GM19438 (cell line): ENCODE results near the gene ENTPD8.
"Not testable (repeated sequence)": the region's sequence is repeated elsewhere in the genome, so short reads cannot be mapped to it uniquely, and the experiment has no call there.

Source experiments
- ATAC-seq: cut with Tn5 transposase; IDR thresholded peaks from one replicate; pipeline ENCODE4 v1.9.1; 2021; ENCODE audit warnings: low read depth; ENCODE audit not compliant: unreplicated experiment

ENTPD8 gene

DNA sequence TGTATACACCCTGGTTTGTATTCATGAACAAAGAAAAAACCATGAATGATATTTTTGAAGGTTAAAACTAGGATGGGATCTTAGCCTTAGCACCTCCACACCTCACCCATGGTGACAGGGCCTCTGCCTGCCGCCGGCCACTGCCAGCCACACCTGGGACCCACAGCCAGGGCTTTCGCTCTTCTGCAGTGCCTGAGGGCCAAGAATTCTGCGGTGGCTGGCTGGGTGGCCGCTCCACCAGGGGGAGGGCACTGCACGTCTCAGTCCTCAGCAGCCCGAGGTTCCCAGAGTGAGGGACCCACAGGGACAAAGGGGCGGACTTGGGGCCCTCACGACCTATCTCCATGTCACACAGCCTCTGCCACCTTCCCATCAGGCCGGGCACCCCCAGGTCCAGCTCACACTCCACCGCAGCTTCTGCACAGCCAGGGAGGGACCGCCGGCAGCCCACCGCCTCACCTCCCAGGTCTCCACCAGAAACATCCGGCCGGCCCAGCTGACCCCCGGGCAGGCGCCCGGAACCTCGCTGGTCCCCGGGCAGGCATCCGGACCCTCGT, 25.1 kb downstream of the ENTPD8 start:
- ATAC-seq, result no peak

DNA sequence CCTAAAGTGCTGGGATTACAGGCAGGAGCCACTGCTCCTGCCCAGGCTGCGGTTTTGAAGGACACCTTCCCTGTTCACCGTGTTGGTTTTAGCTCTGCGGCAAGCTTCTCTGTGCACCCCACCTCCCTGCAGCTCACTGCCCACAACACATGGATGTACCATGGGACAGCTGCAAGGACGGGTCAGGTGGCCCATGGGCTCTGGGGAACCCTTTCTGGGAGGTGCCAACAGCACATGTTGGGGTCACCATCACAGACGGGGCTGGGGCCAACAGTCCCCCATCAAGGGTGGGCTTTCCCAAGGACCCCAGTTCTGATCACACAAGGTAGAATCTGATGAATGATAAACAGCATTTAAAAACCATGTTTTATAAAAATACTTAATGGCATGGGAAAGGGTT, 25.7 kb downstream of the ENTPD8 start:
- no peak for ATAC-seq

DNA sequence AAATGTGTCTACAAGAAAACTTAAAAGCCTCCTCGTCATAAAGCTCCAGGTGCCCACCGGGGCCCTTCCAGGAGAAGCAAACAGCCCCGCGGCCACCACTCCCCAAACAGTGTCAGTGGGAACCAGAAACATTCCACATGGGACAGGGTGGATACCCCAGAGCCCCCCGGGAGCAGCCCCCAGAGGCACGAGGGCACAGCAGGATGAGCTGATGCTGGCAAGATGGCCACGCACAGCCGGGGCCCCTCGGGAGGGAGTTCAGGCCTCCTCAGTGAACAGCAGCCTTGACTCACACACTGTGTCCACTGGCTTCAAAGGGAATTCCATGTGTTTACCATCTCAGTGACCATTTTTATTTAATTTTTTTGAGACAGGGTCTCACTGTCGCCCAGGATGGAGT, 28.7 kb downstream of the ENTPD8 start:
- no peak for ATAC-seq

DNA sequence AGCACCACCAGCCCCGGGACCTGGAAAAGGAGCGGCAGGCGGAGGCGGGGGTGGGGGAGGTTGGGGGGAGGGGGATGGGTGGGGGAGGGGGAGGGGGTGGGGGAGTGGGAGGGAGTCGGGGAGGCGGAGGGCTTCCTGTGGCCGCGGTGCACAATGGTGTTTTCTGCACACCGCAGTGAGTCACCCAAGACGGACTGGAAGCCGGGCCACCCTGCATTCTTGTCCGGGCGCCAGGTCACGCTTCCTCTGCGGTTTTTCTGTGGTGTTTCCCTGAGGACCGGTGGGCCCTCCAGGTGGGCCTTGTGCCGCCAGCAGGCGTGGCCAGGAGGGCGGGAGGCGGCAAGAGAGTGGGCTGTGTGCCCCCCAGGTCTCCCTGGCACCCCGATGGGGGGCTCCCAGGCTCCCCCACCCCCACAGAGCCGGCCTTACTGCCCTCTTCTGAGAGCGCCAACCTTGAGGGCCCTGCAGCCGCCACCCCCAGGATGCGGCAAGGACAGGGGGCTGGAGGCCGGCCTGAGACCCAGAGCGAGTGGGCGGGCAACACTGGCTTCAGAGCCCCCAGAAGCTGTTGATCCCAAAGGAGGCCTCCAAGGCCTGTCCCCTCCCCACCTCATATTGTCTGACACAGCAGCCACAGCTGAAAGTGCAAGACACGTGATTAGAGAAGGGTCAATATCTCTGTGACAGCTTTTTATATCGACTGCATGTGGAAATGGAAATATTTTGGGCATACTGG, 29.3 kb downstream of the ENTPD8 start:
- no peak for ATAC-seq

DNA sequence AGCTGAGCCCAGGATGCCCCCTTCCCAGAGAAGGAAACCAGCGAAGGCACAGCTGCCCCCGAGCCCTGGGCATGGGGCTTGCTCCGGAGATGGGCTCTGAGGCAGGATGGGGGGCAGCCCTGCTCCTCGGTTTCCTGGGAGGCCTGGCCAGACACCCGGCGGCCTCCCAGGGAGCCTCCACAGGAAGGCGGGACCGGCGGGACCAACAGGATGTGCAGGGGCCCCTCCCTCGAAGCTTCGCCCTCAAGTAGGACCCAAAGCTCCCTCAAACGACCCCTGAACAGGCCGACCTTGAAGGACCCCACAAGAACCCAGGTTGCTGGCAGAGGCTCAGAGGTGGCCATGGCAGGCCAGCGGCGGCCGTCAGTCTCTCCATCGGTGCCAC, 29.9 kb downstream of the ENTPD8 start:
- no peak for ATAC-seq

DNA sequence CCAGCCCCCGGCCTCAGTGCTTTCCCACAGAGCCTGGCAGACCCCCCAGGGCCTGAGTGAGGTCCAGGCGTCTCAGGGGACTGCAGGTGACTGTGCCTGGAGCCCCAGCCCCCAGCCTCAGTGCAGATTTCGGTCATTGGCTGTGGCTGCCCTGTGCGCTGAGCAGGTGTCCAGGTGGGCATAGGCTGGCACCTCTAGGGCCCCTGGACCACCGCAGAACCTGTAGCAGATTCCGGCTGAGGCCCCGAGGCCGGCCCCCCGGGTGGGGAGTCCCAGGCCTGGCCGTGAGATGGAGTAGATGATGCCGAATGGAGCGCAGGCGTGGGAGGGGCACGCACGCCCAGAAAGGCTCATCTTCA, 30.3 kb downstream of the ENTPD8 start:
- ATAC-seq, result no peak

DNA sequence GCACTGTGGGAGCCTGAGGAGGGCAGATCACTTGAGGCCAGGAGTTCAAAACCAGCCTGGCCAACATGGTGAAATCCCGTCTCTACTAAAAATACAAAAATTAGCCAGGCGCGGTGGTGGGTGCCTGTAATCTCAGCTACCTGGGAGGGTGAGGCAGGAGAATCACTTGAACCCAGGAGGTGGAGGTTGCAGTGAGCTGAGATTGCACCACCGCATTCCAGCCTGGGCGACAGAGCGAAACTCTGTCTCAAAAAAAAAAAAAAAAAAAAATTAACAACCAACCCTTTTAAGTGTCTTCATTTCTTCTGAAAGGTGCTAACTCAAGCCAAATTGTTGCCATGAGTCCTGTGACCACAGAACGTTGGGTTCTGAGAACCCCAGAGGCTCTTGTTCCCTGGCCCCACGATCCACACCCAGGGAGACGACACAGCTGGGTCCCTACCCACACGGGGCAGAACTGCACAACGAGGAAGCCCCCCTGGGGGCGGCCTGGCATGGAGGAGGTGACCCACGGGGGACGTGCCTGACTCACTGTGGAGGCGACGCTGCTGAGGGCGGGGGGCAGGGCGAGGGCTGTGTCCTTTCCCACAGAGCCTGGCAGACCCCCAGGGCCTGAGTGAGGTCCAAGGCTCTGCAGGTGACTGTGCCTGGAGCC, 30.8 kb downstream of the ENTPD8 start:
- ATAC-seq, result not testable (repeated sequence)

DNA sequence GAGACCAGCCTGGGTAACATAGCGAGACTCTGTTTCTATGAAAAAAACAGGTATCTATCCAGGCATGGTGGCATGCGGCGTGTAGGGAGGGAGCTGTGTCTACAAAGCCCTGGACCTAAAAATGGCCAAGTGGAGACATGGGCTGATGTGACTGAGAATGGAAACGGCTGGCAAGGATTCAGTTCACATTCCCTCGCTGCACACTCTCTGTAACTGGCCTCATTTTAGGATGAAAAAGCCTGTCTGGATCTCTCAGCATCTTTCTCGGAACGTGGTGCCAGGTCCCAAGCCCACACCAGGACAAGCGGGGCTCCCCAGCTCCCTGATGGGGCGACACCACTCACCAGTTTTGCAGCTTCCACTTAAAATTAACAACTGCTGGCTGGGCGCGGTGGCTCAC, 31.6 kb downstream of the ENTPD8 start:
- ATAC-seq, result no peak

DNA sequence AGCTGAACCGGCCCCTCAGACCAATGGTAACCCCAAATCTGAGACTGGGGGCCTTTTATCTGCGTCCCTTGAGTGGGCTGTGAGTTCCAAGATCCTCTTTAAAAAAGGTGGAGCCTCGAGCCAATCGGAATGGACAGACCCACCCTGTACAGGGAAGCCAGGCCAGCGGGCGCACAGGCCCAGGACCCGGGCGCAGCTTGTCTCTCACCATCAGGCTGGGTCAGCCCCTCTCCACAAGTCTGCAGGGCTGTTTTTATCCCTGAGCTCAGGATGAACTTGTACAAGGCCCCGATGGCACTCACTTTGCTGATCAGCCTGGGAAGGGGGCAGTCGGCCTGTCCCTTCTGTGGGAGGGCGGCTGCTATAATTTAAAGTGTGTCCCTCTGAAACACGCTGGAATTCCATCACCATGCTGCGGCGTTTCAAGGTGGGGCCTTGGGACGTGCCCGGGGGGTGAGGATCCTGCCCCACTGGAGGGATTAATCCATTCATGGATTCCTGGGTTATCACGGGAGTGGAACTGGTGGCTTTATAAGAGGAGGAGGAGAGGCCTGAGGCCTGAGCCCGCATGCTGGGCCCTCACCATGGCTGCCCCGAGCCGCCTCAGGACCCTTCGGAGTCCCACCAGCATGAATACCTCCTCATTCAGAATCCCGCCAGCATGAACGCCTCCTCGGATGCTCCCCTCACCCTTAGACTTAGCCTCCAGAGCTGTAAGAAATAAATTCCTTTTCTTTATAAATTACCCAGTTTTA, 32.3 kb downstream of the ENTPD8 start:
- ATAC-seq, result no peak

DNA sequence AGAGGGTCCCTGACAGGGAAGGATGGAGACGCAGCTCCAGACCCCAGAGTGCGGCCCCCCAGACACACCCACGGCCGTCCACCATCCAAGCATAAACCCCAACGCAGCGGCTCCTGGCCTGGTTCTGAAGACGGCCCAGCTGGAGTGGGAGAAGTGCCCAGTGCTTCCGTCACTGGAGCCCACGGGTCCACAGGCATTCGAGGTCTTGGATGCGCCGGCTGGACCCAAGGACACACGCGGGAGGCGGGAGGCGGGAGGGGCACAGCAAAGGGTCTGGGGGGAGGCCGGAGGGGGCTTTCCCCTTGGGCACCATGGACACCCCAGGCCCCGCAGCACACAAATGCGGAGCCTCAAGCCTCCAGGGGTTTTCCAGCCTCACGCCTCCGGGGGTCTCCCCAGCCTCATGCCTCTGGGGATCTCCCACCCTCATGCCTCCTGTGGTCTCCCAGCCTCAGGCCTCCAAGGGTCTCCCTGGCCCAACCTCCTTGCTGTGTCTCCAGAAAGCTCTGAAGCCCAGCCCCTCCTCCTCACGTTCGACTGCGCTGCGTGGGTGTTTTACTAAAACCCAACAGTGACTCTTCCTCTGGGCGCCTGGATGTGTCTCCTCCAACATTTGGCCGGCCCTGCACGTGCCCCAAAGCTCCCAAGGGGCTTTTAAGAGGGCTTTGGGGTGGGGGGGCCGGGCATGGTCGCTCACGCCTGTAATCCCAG, 33.4 kb downstream of the ENTPD8 start:
- no peak for ATAC-seq

DNA sequence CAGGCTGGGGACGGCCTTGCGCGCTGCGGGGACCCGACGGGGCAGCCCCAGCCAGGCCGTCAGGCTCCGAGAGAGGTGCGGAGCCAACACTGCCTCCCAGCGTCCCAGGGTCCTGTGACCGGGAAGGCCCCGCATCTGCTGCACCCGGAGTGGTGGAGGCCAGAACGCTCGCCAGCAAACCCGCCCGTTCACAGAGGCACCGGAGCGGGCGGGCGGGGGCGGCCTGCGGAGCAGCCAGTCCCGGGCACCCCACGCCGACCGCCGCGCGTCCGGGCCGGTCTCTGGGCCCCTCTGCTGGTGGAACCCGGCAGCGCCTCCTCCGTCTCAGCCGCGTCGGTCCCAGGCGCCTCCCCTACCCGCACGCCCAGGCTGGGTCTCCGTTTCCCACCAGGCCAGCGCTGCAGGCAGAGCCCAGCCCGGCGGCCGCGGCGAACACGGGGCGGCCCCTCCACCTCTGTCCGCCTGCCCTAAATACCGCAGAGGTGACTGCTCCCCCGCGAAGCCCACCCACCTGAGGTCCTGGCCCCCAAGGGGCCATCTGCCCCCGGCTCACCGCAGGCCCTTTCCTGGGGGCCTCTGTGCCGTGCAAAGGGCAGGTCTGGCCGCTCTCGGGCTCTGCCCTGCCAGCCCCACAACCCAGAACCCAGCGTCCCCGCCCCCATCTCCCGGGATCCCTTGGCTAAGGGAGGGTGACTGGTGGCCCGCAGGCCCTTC, 34.1 kb downstream of the ENTPD8 start:
- no peak for ATAC-seq

DNA sequence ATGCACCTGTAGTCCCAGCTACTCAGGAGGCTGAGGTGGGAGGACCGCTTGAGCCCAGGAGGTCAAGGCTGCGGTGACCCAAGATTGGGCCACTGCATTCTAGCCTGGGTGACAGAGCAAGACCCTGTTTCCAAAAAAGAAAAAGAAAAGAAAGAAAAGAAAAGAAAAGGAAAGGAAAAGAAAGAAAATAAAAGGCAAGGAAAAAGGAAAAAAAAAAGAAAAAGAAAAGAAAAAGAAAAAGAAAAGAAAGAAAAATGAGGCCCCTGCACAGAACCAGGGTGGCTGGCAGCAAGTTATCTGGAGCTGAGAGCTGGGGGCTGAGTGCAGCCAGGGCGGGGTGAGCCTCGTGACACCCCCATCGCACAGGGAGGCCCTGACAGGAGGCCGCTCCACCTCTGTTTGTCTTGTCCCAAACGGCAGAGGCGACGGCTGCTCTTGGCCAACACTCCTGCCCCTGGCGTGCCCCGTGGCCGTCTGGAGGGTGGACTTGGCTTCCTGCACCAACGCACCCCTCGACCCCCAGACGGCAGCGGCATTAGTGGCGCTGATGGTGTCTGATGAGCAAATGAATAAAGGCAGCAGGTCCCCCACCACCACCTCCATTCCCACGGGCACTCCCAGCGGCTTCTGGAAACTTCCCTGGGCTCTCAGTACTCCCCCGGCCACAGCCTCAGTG, 34.9 kb downstream of the ENTPD8 start:
- ATAC-seq, result no peak

DNA sequence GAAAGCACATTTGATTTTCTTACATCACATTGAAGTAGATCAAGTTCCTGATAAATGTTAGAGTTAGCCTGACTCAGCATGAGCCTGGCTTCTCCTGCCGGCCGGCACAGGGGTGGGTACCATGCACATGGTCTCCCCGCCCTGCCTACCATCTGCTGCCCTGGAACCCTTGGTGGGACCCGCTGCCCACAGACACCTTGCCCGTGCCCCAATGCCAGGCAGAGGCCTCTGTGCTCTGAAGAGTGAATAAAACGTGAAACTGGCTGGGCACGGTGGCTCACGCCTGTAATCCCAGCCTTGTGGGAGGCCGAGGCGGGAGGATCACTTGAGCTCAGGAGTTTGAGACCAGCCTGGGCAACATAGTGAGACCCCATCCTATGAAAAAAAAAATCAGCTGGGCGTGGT, 35.5 kb downstream of the ENTPD8 start:
- no peak for ATAC-seq

DNA sequence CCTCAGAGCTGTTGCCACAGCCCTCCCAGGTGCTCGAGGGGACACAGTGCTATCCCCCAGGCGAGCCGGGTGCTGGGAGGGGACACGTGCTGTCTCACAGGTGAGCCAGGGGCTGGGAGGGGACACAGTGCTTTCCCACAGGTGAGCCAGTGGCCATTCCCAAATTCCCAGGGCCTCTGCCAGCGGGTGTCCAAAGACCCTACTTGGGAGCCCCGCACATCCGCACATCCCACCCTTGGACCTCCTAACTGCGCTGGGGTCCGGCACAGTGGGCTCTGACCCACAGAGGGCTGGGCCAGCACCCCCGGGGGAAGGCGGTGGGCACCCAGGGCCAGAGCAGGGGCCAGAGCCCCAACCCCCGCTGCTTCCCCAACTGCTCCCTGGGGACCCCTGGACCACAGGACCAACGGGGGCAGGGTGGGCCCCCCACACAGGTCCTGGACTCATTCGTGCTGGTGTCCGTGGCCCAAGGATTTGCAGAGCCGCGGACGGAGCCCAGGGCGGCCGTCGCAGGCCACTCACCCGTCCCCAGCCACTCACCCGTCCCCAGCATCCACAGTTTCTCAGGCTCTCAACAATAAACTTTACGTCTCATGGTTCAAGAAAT, 36.1 kb downstream of the ENTPD8 start:
- ATAC-seq, result no peak

DNA sequence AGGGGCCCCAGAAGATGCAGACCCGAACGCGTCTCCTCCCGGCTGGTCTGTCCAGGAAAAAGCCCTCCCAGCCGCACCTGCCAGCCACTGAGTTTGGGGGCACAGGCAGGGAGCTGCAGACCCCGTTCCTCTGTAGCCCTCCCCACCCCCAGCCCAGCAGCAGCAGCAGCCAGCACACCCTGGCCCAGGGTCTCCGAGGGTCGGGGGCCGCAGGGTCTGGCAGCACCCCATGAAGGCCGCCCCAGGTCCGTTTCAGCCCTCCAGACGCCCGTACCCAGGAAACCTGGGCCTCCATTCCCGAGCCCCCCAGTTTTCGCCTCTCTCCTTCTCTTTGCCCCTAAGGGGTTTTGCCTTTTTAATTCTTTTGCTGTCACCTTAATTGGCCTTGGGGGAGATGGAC, 37.9 kb downstream of the ENTPD8 start:
- no peak for ATAC-seq

DNA sequence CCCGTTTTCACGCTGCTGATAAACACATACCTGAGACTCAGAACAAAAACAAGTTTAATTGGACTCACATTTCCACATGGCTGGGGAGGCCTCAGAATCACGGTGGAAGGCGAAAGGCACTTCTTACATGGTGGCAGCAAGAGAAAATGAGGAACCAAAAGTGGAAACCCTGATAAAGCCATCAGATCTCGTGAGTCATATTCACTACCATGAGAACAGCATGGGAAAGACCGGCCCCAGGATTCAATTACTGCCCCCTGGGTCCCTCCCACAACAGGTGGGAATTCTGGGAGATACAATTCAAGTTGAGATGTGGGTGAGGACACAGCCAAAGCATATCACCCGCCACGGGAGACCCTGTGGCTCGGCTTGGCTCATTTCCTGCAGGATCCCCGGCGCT, 38.4 kb downstream of the ENTPD8 start:
- ATAC-seq, result no peak

DNA sequence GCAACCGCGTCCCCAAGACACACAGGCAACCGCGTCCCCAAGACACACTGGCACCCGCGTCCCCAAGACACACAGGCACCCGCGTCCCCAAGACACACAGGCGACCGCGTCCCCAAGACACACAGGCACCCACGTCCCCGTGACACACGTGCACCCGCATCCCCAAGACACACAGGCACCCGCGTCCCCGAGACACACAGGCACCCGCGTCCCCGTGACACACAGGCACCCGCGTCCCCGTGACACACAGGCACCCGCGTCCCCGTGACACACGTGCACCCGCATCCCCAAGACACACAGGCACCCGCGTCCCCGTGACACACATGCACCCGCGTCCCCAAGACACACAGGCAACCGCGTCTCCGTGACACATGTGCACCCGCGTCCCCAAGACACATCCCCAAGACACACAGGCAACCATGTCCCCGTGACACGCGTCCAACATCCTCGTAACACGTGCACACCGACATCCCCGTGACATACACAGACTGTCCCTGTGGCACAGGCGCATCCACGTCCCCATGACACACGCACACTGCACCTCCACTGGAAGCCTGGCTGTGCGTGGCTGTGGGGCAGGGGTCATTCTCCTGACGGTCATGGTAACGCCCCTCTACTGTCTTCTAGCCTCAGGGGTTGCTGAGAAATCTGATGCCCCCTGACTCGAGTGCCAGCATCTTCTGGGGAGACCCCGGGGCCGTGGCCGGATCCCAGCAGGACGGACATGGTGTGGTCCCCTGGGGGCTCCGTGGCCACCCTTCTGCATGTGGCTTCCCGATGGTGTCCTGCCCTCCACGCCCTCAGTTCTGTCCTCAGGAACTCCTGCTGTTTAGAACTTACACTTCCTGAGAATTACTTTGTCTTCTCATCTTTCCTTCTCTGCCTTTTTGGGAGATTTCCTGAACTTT, 42.3 kb downstream of the ENTPD8 start:
- ATAC-seq, result no peak

DNA sequence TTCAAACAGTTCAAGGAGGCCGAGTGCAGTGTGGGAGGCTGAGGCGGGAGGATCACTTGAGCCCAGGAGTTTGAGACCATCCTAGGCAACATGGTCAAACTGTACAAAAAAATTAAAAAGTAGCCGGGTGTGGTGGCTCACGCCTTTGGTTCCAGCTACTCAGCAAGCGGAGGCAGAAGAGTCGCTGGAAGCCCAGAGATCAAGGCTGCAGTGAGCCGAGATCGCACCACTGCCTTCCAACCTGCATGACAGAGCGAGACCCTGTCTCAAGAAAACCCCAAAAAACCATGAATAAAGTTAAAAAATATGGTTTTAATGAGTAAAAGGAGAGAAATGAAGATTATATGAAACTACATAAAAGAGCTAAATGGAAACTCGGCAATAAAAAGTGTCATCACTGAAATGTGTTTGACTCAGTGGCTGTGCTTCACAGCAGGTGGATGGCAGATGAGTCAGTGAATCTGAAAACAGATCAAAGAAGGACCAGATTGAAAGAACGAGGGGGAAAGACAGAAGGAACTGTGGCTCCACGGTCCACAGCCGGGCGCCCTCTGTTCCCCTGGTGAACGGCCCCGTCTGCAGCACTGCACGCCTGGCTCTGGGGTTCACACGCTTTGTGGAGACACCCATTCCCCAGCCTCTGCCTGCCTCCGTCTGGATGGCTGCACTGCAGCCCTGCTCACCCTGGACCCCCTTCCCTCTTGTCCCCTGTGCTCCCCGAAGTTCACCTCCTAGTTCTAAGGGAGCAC, 43.3 kb downstream of the ENTPD8 start:
- ATAC-seq, result no peak
